Osteoblast (primary cell): Measurements from ENCODE around the gene WDR88. TPM values are rescaled to one million over a fixed set of nuclear protein-coding genes. Genes with fewer than 3 reads are reported as not detected.

Experiments used
- DNase-seq: peaks from one replicate; pipeline ENCODE4 v3.0.0; 2011; ENCODE audit warnings: low spot score, mixed read lengths; ENCODE audit not compliant: insufficient read length; ENCODE audit errors: missing footprints
- H2AFZ ChIP-seq: 2 replicates; pipeline ENCODE4 v1.6.0; 2011; ENCODE audit warnings: mild to moderate bottlenecking, low read length
- H3K27ac ChIP-seq: 2 replicates; pipeline ENCODE4 v1.5.1; 2011; ENCODE audit warnings: mild to moderate bottlenecking, low read depth, low read length, moderate library complexity
- H3K27me3 ChIP-seq: 2 replicates; pipeline ENCODE4 v1.6.0; 2012; ENCODE audit warnings: mild to moderate bottlenecking, control low read depth, inconsistent platforms, low read length, moderate library complexity; ENCODE audit not compliant: insufficient read depth
- H3K36me3 ChIP-seq: 2 replicates; pipeline ENCODE4 v1.5.1; 2011; ENCODE audit warnings: mild to moderate bottlenecking, low read length, control low read depth, moderate library complexity; ENCODE audit not compliant: insufficient read depth
- H3K4me1 ChIP-seq: 2 replicates; pipeline ENCODE4 v1.5.1; 2011; ENCODE audit warnings: mild to moderate bottlenecking, low read length, control low read depth, moderate library complexity; ENCODE audit not compliant: insufficient read depth
- H3K4me2 ChIP-seq: 2 replicates; pipeline ENCODE4 v1.6.0; 2011; ENCODE audit warnings: mild to moderate bottlenecking, low read length; ENCODE audit not compliant: insufficient read depth
- H3K4me3 ChIP-seq: fragments of 200-600 bp; sonication (generic); 3 replicates; pipeline ENCODE4 v1.5.1; 2012; ENCODE audit warnings: mild to moderate bottlenecking, low read length, inconsistent platforms; ENCODE audit not compliant: insufficient read depth
- H3K79me2 ChIP-seq: 2 replicates; pipeline ENCODE4 v1.6.0; 2012; ENCODE audit warnings: mild to moderate bottlenecking, low read length, control low read depth, inconsistent platforms; ENCODE audit not compliant: insufficient read depth
- H3K9me3 ChIP-seq: 2 replicates; pipeline ENCODE4 v1.5.1; 2011; ENCODE audit warnings: low read depth, low read length, control low read depth
- H4K20me1 ChIP-seq: 2 replicates; pipeline ENCODE4 v1.6.0; 2012; ENCODE audit warnings: mild to moderate bottlenecking, low read length, control low read depth; ENCODE audit not compliant: insufficient read depth
- total RNA-seq: library from RNA; depleted of rRNA; stranded (reverse); fragments of >200 nt; gene quantifications from 2 replicates; pipeline ENCODE4 v1.2.3, GENCODE V29; 2012
- TF ChIP-seq, protein P1 (sequence below): IDR thresholded peaks from 2 replicates; pipeline ENCODE4 v1.5.1; 2011; ENCODE audit warnings: mild to moderate bottlenecking, low read depth, low read length, moderate library complexity; ENCODE audit errors: extremely low read depth

The WDR88 gene
- total RNA-seq, 1 donor = not detected

GRCh38 chr19:33134571-33135041, 2.7 kb downstream of the WDR88 start:
- Histone ChIP-seq H3K4me1 (no peaks in the 10 kb centered on the region), H3K4me2 (no peak overlapping the region), H3K27ac (no peak overlapping the region), H3K9me3 (no peaks in the 10 kb centered on the region), H3K4me3 (no peak overlapping the region), H3K27me3 (no peaks in the 10 kb centered on the region), H3K36me3 (no peaks in the 10 kb centered on the region), H4K20me1 (no peaks in the 10 kb centered on the region), H3K79me2 (no peaks in the 10 kb centered on the region), H2AFZ (no peak overlapping the region)
- TF ChIP-seq, protein P1, sequence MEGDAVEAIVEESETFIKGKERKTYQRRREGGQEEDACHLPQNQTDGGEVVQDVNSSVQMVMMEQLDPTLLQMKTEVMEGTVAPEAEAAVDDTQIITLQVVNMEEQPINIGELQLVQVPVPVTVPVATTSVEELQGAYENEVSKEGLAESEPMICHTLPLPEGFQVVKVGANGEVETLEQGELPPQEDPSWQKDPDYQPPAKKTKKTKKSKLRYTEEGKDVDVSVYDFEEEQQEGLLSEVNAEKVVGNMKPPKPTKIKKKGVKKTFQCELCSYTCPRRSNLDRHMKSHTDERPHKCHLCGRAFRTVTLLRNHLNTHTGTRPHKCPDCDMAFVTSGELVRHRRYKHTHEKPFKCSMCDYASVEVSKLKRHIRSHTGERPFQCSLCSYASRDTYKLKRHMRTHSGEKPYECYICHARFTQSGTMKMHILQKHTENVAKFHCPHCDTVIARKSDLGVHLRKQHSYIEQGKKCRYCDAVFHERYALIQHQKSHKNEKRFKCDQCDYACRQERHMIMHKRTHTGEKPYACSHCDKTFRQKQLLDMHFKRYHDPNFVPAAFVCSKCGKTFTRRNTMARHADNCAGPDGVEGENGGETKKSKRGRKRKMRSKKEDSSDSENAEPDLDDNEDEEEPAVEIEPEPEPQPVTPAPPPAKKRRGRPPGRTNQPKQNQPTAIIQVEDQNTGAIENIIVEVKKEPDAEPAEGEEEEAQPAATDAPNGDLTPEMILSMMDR = no peak
- DNase-seq = peak; percentile 64

- no peak for DNase-seq
- Histone ChIP-seq H3K4me2 (no peak overlapping the region), H3K4me3 (no peak overlapping the region), H3K4me1 (no peaks in the 10 kb centered on the region), H3K36me3 (no peaks in the 10 kb centered on the region), H3K9me3 (no peaks in the 10 kb centered on the region), H4K20me1 (no peaks in the 10 kb centered on the region), H2AFZ (no peak overlapping the region), H3K79me2 (no peaks in the 10 kb centered on the region), H3K27ac (no peak overlapping the region), H3K27me3 (no peaks in the 10 kb centered on the region)
- TF ChIP-seq, protein P1 = no peak
These were observed 7.3 kb downstream of the WDR88 start for GRCh38 chr19:33139165-33139564.

DNA sequence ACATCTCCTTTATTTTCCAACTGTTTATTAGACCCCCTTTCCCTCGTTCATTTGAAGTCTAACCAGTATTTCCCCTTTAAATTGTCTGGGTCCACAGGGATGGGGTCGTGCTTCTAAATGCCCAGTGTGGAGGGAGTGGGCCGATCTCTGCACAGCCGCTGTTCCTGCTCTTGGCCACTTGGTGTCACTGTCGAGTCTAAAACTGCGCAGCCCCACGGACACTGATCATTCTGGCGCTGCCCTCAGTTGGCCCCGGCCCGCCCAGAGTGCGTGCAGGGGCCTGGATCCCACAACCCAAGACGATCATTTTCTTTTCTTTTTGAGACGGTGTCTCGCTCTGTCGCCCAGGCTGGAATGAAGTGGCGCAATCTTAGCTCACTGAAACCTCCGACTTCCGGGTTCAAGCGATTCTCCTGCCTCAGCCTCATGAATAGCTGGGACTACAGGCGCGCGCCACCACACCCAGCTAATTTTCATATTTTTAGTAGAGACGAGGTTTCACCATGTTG, 12.0 kb downstream of the WDR88 start:
- H3K4me1 ChIP-seq = no peaks in the 10 kb centered on the region
- TF ChIP-seq, protein P1 = peak; percentile 89
- H3K27ac ChIP-seq = no peak overlapping the region
- H4K20me1 ChIP-seq = no peaks in the 10 kb centered on the region
- H3K36me3 ChIP-seq = no peaks in the 10 kb centered on the region
- no peaks in the 10 kb centered on the region for H3K9me3 ChIP-seq
- H3K4me3 ChIP-seq = no peak overlapping the region
- peak; percentile 95 for DNase-seq
- no peak overlapping the region for H2AFZ ChIP-seq
- no peaks in the 10 kb centered on the region for H3K27me3 ChIP-seq
- no peaks in the 10 kb centered on the region for H3K79me2 ChIP-seq
- peak overlapping the region; percentile 5 for H3K4me2 ChIP-seq

GRCh38 chr19:33146209-33146608, 14.3 kb downstream of the WDR88 start:
- no peak overlapping the region for H3K4me2 ChIP-seq
- H3K27ac ChIP-seq = no peak overlapping the region
- DNase-seq = no peak
- H3K9me3 ChIP-seq = no peaks in the 10 kb centered on the region
- H3K4me3 ChIP-seq = no peak overlapping the region
- no peaks in the 10 kb centered on the region for H3K79me2 ChIP-seq
- no peaks in the 10 kb centered on the region for H3K4me1 ChIP-seq
- H3K36me3 ChIP-seq = no peaks in the 10 kb centered on the region
- TF ChIP-seq, protein P1 = no peak
- H3K27me3 ChIP-seq = no peaks in the 10 kb centered on the region
- H2AFZ ChIP-seq = no peak overlapping the region
- H4K20me1 ChIP-seq = no peaks in the 10 kb centered on the region
